ENCODE results near the gene MEMO1.

- TF ChIP-seq CTCF (conservative IDR thresholded peaks at IDR 0.05 in 1 of 2, IDR thresholded peaks at IDR 0.05 in 1 of 2; ENCODE audit: extremely low read depth in 1 of 2, insufficient read depth in 1 of 2, low read depth in 1 of 2, low read length in 2 of 2) (no peak), EZH2 (IDR thresholded peaks at IDR 0.05; ENCODE audit: borderline replicate concordance, low read length) (no peak)
These were observed 181.9 kb downstream of the MEMO1 start for GRCh38 chr2:31828891-31829290.

Data from mammary epithelial cell (primary cell).